H9 (cell line): ENCODE results near the gene USP34. TPM values are rescaled to one million over a fixed set of nuclear protein-coding genes. Genes with fewer than 3 reads are reported as not detected.

ENCODE experiments used
- DNase-seq: peaks from one replicate; pipeline ENCODE4 v3.0.0-alpha.2; 2017
- H2AFZ ChIP-seq: one replicate; pipeline ENCODE4 v1.6.1; 2013; ENCODE audit warnings: mild to moderate bottlenecking, low read length, control low read depth, moderate library complexity
- H2AK5ac ChIP-seq: 2 replicates; pipeline ENCODE4 v1.6.1; 2013; ENCODE audit warnings: low read length, control low read depth, mixed read lengths; ENCODE audit not compliant: insufficient read length
- H2BK120ac ChIP-seq: one replicate; pipeline ENCODE4 v1.6.1; 2013; ENCODE audit warnings: low read depth, mild to moderate bottlenecking, low read length, control low read depth, inconsistent platforms; ENCODE audit not compliant: poor library complexity, severe bottlenecking
- H2BK12ac ChIP-seq: 2 replicates; pipeline ENCODE4 v1.6.1; 2013; ENCODE audit warnings: low read length, control low read depth, mixed read lengths, low read depth; ENCODE audit not compliant: insufficient read length
- H2BK15ac ChIP-seq: 2 replicates; pipeline ENCODE4 v1.6.1; 2013; ENCODE audit warnings: low read depth, low read length, control low read depth
- H2BK20ac ChIP-seq: one replicate; pipeline ENCODE4 v1.6.1; 2013; ENCODE audit warnings: low read depth, mild to moderate bottlenecking, low read length, control low read depth, inconsistent platforms; ENCODE audit not compliant: poor library complexity, severe bottlenecking
- H2BK5ac ChIP-seq: 2 replicates; pipeline ENCODE4 v1.6.1; 2013; ENCODE audit warnings: low read length, control low read depth, mixed read lengths; ENCODE audit not compliant: insufficient read length
- H3K14ac ChIP-seq: 2 replicates; pipeline ENCODE4 v1.6.1; 2013; ENCODE audit warnings: low read length, control low read depth; ENCODE audit not compliant: insufficient read depth
- H3K18ac ChIP-seq: 2 replicates; pipeline ENCODE4 v1.6.1; 2013; ENCODE audit warnings: low read depth, mild to moderate bottlenecking, mixed read lengths, low read length, control low read depth; ENCODE audit not compliant: insufficient read length
- H3K23ac ChIP-seq: 2 replicates; pipeline ENCODE4 v1.6.1; 2013; ENCODE audit warnings: low read length, control low read depth, mixed read lengths, low read depth; ENCODE audit not compliant: insufficient read length
- H3K23me2 ChIP-seq: 2 replicates; pipeline ENCODE4 v1.6.1; 2013; ENCODE audit warnings: low read depth, mild to moderate bottlenecking, mixed read lengths, low read length, control low read depth; ENCODE audit not compliant: insufficient read length, poor library complexity, severe bottlenecking
- H3K27ac ChIP-seq: 2 replicates; pipeline ENCODE4 v1.5.1; 2013; ENCODE audit warnings: low read length, control low read depth, mixed read lengths, low read depth; ENCODE audit not compliant: insufficient read length
- H3K27me3 ChIP-seq: 2 replicates; pipeline ENCODE4 v1.6.1; 2013; ENCODE audit warnings: low read length, control low read depth, inconsistent platforms; ENCODE audit not compliant: insufficient read depth
- H3K4ac ChIP-seq: 2 replicates; pipeline ENCODE4 v1.6.1; 2013; ENCODE audit warnings: low read depth, mild to moderate bottlenecking, control low read depth, inconsistent platforms, low read length, moderate library complexity
- H3K4me1 ChIP-seq: 2 replicates; pipeline ENCODE4 v1.6.1; 2013; ENCODE audit warnings: low read length, control low read depth, inconsistent platforms; ENCODE audit not compliant: insufficient read depth
- H3K4me2 ChIP-seq: 2 replicates; pipeline ENCODE4 v1.6.1; 2013; ENCODE audit warnings: low read length, control low read depth, mixed read lengths; ENCODE audit not compliant: insufficient read length, insufficient read depth
- H3K56ac ChIP-seq: 2 replicates; pipeline ENCODE4 v1.6.1; 2013; ENCODE audit warnings: low read depth, mild to moderate bottlenecking, mixed read lengths, low read length, control low read depth; ENCODE audit not compliant: insufficient read length
- H3K79me1 ChIP-seq: 2 replicates; pipeline ENCODE4 v1.6.1; 2013; ENCODE audit warnings: low read depth, mild to moderate bottlenecking, moderate library complexity, low read length, control low read depth, inconsistent platforms; ENCODE audit not compliant: insufficient read depth, poor library complexity, severe bottlenecking
- H3K79me2 ChIP-seq: 2 replicates; pipeline ENCODE4 v1.6.1; 2013; ENCODE audit warnings: low read length, control low read depth, inconsistent platforms; ENCODE audit not compliant: insufficient read depth
- H3K9ac ChIP-seq: 2 replicates; pipeline ENCODE4 v1.6.1; 2013; ENCODE audit warnings: low read length, control low read depth, mixed read lengths; ENCODE audit not compliant: insufficient read length; ENCODE audit errors: extremely low read depth
- H3K9me3 ChIP-seq: one replicate; pipeline ENCODE4 v1.6.1; 2013; ENCODE audit warnings: low read depth, low read length, inconsistent platforms; ENCODE audit not compliant: control insufficient read depth
- H3T11ph ChIP-seq: one replicate; pipeline ENCODE4 v1.6.1; 2013; ENCODE audit warnings: mild to moderate bottlenecking, low read length, control low read depth, inconsistent platforms
- H4K20me1 ChIP-seq: one replicate; pipeline ENCODE4 v1.6.1; 2013; ENCODE audit not compliant: control insufficient read depth, insufficient read length, insufficient read depth
- H4K5ac ChIP-seq: 2 replicates; pipeline ENCODE4 v1.6.1; 2013; ENCODE audit warnings: low read depth, mild to moderate bottlenecking, mixed read lengths, low read length, control low read depth; ENCODE audit not compliant: insufficient read length
- H4K8ac ChIP-seq: replicated peaks from 2 replicates; pipeline ENCODE4 v1.6.1; 2013; ENCODE audit warnings: low read length, control low read depth, mixed read lengths, low read depth; ENCODE audit not compliant: insufficient read length
- H4K91ac ChIP-seq: 2 replicates; pipeline ENCODE4 v1.6.1; 2013; ENCODE audit warnings: low read depth, mild to moderate bottlenecking, moderate library complexity, mixed read lengths, low read length, control low read depth; ENCODE audit not compliant: insufficient read length
- H3K27ac Mint-ChIP-seq, 3 experiments: 2 replicates in 2 of 3; 3 replicates in 1 of 3; pipeline ENCODE4 v1.8.0; 2020 to 2021; ENCODE audit warnings: mixed read lengths in 3 of 3, mild to moderate bottlenecking in 1 of 3, moderate library complexity in 1 of 3
- H3K27me3 Mint-ChIP-seq: 2 replicates; pipeline ENCODE4 v1.8.0; 2021; ENCODE audit warnings: low read depth, mild to moderate bottlenecking, moderate library complexity, mixed read lengths
- H3K36me3 Mint-ChIP-seq, 3 experiments: 2 replicates in 2 of 3; 3 replicates in 1 of 3; pipeline ENCODE4 v1.8.0; 2020 to 2021; ENCODE audit warnings: low read depth in 3 of 3, mixed read lengths in 3 of 3; ENCODE audit not compliant: insufficient read depth in 1 of 3
- H3K4me1 Mint-ChIP-seq, 2 experiments: 2 replicates each; pipeline ENCODE4 v1.8.0; 2020; ENCODE audit warnings: mixed read lengths in 2 of 2
- H3K4me3 Mint-ChIP-seq, 2 experiments: 2 replicates in 1 of 2; 3 replicates in 1 of 2; pipeline ENCODE4 v1.8.0; 2020 to 2021; ENCODE audit warnings: mild to moderate bottlenecking in 2 of 2, mixed read lengths in 2 of 2, moderate library complexity in 1 of 2
- H3K9me3 Mint-ChIP-seq, 2 experiments: 2 replicates in 1 of 2; 3 replicates in 1 of 2; pipeline ENCODE4 v1.8.0; 2020; ENCODE audit warnings: mild to moderate bottlenecking in 2 of 2, mixed read lengths in 2 of 2, moderate library complexity in 1 of 2
- CTCF ChIP-seq: fragments of 200-600 bp; sonication (generic); conservative IDR thresholded peaks from 3 replicates; pipeline ENCODE4 v1.8.0; 2021; ENCODE audit warnings: antibody characterized with exemption, mild to moderate bottlenecking
- total RNA-seq: library from RNA; stranded (reverse); gene quantifications from 2 replicates; pipeline ENCODE4 v1.2.1, GENCODE V29; 2021

USP34 gene
- total RNA-seq, 1 experiment from 2014 or later, result 93.9 TPM

GRCh38 chr2:61247204-61247812, 223.6 kb downstream of the USP34 start:
- Histone ChIP-seq H3K14ac (no peak overlapping the region), H3K9ac (no peak overlapping the region), H2BK120ac (no peak overlapping the region), H3K56ac (no peak overlapping the region), H3K9me3 (no peaks in the 10 kb centered on the region), H3K79me2 (no peaks in the 10 kb centered on the region), H3K27me3 (no peaks in the 10 kb centered on the region), H2BK12ac (no peak overlapping the region), H3K4me2 (no peak overlapping the region), H2BK20ac (no peak overlapping the region), H2BK5ac (no peak overlapping the region), H3K79me1 (no peaks in the 10 kb centered on the region), H3K4ac (no peak overlapping the region), H3K23me2 (no peaks in the 10 kb centered on the region), H4K8ac (no peak overlapping the region), H4K20me1 (no peaks in the 10 kb centered on the region), H3K27ac (no peak overlapping the region), H2AFZ (no peak overlapping the region), H3K4me1 (no peaks in the 10 kb centered on the region), H2AK5ac (no peak overlapping the region), H3T11ph (no peak overlapping the region), H4K91ac (no peak overlapping the region), H2BK15ac (no peak overlapping the region), H3K18ac (no peak overlapping the region), H4K5ac (no peak overlapping the region), H3K23ac (no peak overlapping the region)
- no peak overlapping the region for H3K4me3 Mint-ChIP-seq
- peak overlapping the region in 1 of 3 experiments; percentile 3; a peak in 1 of 7 replicates for H3K27ac Mint-ChIP-seq
- DNase-seq, result no peak
- peaks cover 19 to 55% (median 50%) of the 10 kb centered on the region in 3 experiments for H3K36me3 Mint-ChIP-seq
- H3K9me3 Mint-ChIP-seq, result no peaks in the 10 kb centered on the region
- TF ChIP-seq CTCF, result no peak
- peaks cover 4% of the 10 kb centered on the region in 2 experiments for H3K4me1 Mint-ChIP-seq
- no peaks in the 10 kb centered on the region for H3K27me3 Mint-ChIP-seq
